Trophoblast cell (in vitro differentiated cells and primary cell): ENCODE results near the gene PRPF40A.

Experiments
- DNase-seq, 2 donors: peaks; one replicate each; pipeline ENCODE4 v3.0.0-alpha.2; 2016
- H2AFZ ChIP-seq: 2 replicates; pipeline ENCODE4 v1.6.1; 2013; ENCODE audit warnings: low read length, moderate library complexity, mild to moderate bottlenecking; ENCODE audit not compliant: insufficient read depth, poor library complexity
- H2AK5ac ChIP-seq: 2 replicates; pipeline ENCODE4 v1.6.1; 2013; ENCODE audit warnings: mild to moderate bottlenecking, low read length
- H2BK120ac ChIP-seq: 2 replicates; pipeline ENCODE4 v1.6.1; 2013; ENCODE audit warnings: low read length, mild to moderate bottlenecking, moderate library complexity; ENCODE audit not compliant: insufficient read depth, poor library complexity
- H2BK12ac ChIP-seq: 2 replicates; pipeline ENCODE4 v1.6.1; 2013; ENCODE audit warnings: mild to moderate bottlenecking, low read length, moderate library complexity
- H2BK5ac ChIP-seq: 2 replicates; pipeline ENCODE4 v1.6.1; 2013; ENCODE audit warnings: low read length, low read depth, moderate library complexity, mild to moderate bottlenecking; ENCODE audit not compliant: poor library complexity
- H3K14ac ChIP-seq: 2 replicates; pipeline ENCODE4 v1.6.1; 2013; ENCODE audit warnings: mild to moderate bottlenecking, low read length
- H3K18ac ChIP-seq: 2 replicates; pipeline ENCODE4 v1.6.1; 2013; ENCODE audit warnings: mild to moderate bottlenecking, low read length
- H3K23ac ChIP-seq: 2 replicates; pipeline ENCODE4 v1.6.1; 2013; ENCODE audit warnings: low read length
- H3K27ac ChIP-seq: 2 replicates; pipeline ENCODE4 v1.5.1; 2013; ENCODE audit warnings: low read depth, mild to moderate bottlenecking, inconsistent platforms, low read length, moderate library complexity
- H3K27me3 ChIP-seq: 2 replicates; pipeline ENCODE4 v1.6.1; 2013; ENCODE audit warnings: inconsistent platforms, mild to moderate bottlenecking, low read length, moderate library complexity; ENCODE audit not compliant: insufficient read depth
- H3K36me3 ChIP-seq, 2 experiments: 1 replicate in 1 of 2; 2 replicates in 1 of 2; pipeline ENCODE4 v1.6.1; 2013; ENCODE audit warnings: low read length in 2 of 2, mild to moderate bottlenecking in 2 of 2, moderate library complexity in 1 of 2; ENCODE audit not compliant: insufficient read depth in 2 of 2, control insufficient read depth in 1 of 2
- H3K4ac ChIP-seq: 2 replicates; pipeline ENCODE4 v1.6.1; 2013; ENCODE audit warnings: low read depth, mild to moderate bottlenecking, low read length, moderate library complexity
- H3K4me1 ChIP-seq, 2 experiments: 1 replicate in 1 of 2; 2 replicates in 1 of 2; pipeline ENCODE4 v1.6.1; 2013; ENCODE audit warnings: low read length in 2 of 2, mild to moderate bottlenecking in 2 of 2, moderate library complexity in 1 of 2; ENCODE audit not compliant: insufficient read depth in 2 of 2, control insufficient read depth in 1 of 2
- H3K4me2 ChIP-seq: 2 replicates; pipeline ENCODE4 v1.6.1; 2013; ENCODE audit warnings: inconsistent platforms, mild to moderate bottlenecking, low read length, moderate library complexity
- H3K4me3 ChIP-seq: 2 replicates; pipeline ENCODE4 v1.5.1; 2013; ENCODE audit warnings: mild to moderate bottlenecking, low read depth, low read length, inconsistent platforms
- H3K79me1 ChIP-seq: one replicate; pipeline ENCODE4 v1.6.1; 2013; ENCODE audit warnings: low read length
- H3K79me2 ChIP-seq: 2 replicates; pipeline ENCODE4 v1.6.1; 2013; ENCODE audit warnings: low read length, mild to moderate bottlenecking; ENCODE audit not compliant: control insufficient read depth, insufficient read depth, poor library complexity
- H3K9ac ChIP-seq: 2 replicates; pipeline ENCODE4 v1.6.1; 2013; ENCODE audit warnings: mild to moderate bottlenecking, low read length
- H3K9me3 ChIP-seq: 2 replicates; pipeline ENCODE4 v1.6.1; 2013; ENCODE audit warnings: low read depth, mild to moderate bottlenecking, control low read depth, inconsistent platforms, low read length; ENCODE audit not compliant: insufficient read depth
- H4K12ac ChIP-seq: 2 replicates; pipeline ENCODE4 v1.6.1; 2013; ENCODE audit warnings: low read depth, mild to moderate bottlenecking, low read length, moderate library complexity
- H4K8ac ChIP-seq: 2 replicates; pipeline ENCODE4 v1.6.1; 2013; ENCODE audit warnings: low read depth, mild to moderate bottlenecking, low read length, moderate library complexity
- H4K91ac ChIP-seq: one replicate; pipeline ENCODE4 v1.6.1; 2013; ENCODE audit warnings: low read depth, mild to moderate bottlenecking, low read length, moderate library complexity
- WGBS: extraction: QIAGEN DNeasy Blood & Tissue Kit; methylation state at CpG from one replicate; pipeline ENCODE4 v1.1.7; 2013; ENCODE audit warnings: missing lambda C conversion rate; ENCODE audit not compliant: insufficient read length, insufficient coverage; ENCODE audit errors: extremely low coverage; 5-methylcytosine and 5-hydroxymethylcytosine counted together

PRPF40A gene

GRCh38 chr2:152686321-152686720 is 30.9 kb downstream of the PRPF40A start:
- no peak overlapping the region for H2BK12ac ChIP-seq
- no peak overlapping the region for H4K12ac ChIP-seq
- no peak overlapping the region for H3K9ac ChIP-seq
- no peak overlapping the region for H4K8ac ChIP-seq
- H3K79me1 ChIP-seq: no peaks in the 10 kb centered on the region
- no peaks in the 10 kb centered on the region for H3K4me1 ChIP-seq
- H4K91ac ChIP-seq: no peak overlapping the region
- H3K79me2 ChIP-seq: no peaks in the 10 kb centered on the region
- H3K27me3 ChIP-seq: no peaks in the 10 kb centered on the region
- no peak overlapping the region for H3K14ac ChIP-seq
- DNase-seq: no peak
- H3K4me3 ChIP-seq: no peak overlapping the region
- H3K9me3 ChIP-seq: no peaks in the 10 kb centered on the region
- H3K4ac ChIP-seq: no peak overlapping the region
- H2BK120ac ChIP-seq: no peak overlapping the region
- no peak overlapping the region for H3K27ac ChIP-seq
- no peak overlapping the region for H2AK5ac ChIP-seq
- no peak overlapping the region for H3K4me2 ChIP-seq
- no peak overlapping the region for H3K18ac ChIP-seq
- no peak overlapping the region for H3K23ac ChIP-seq
- peaks cover 3 to 8% of the 10 kb centered on the region in 2 experiments for H3K36me3 ChIP-seq
- H2BK5ac ChIP-seq: no peak overlapping the region
- no peak overlapping the region for H2AFZ ChIP-seq

GRCh38 chr2:152683400-152683799 is 33.9 kb downstream of the PRPF40A start:
- H4K8ac ChIP-seq: no peak overlapping the region
- H3K9ac ChIP-seq: no peak overlapping the region
- H2BK12ac ChIP-seq: no peak overlapping the region
- H3K27me3 ChIP-seq: no peaks in the 10 kb centered on the region
- no peak overlapping the region for H3K27ac ChIP-seq
- H3K23ac ChIP-seq: no peak overlapping the region
- no peak overlapping the region for H2AFZ ChIP-seq
- no peaks in the 10 kb centered on the region for H3K79me1 ChIP-seq
- H2BK120ac ChIP-seq: no peak overlapping the region
- no peak overlapping the region for H2AK5ac ChIP-seq
- H3K4ac ChIP-seq: no peak overlapping the region
- H3K79me2 ChIP-seq: no peaks in the 10 kb centered on the region
- H3K4me1 ChIP-seq: no peaks in the 10 kb centered on the region
- H3K36me3 ChIP-seq: peaks cover 0 to 4% of the 10 kb centered on the region in 2 experiments
- no peak overlapping the region for H3K4me3 ChIP-seq
- no peaks in the 10 kb centered on the region for H3K9me3 ChIP-seq
- H4K12ac ChIP-seq: no peak overlapping the region
- H3K4me2 ChIP-seq: no peak overlapping the region
- H3K18ac ChIP-seq: no peak overlapping the region
- no peak overlapping the region for H3K14ac ChIP-seq
- DNase-seq: no peak
- no peak overlapping the region for H4K91ac ChIP-seq
- no peak overlapping the region for H2BK5ac ChIP-seq

- Histone ChIP-seq H2BK5ac (no peak overlapping the region), H2BK12ac (no peak overlapping the region), H3K9me3 (no peaks in the 10 kb centered on the region), H2AFZ (no peak overlapping the region), H3K27ac (no peak overlapping the region), H3K4me1 (no peaks in the 10 kb centered on the region), H3K23ac (no peak overlapping the region), H3K4me3 (no peak overlapping the region), H4K8ac (no peak overlapping the region), H2BK120ac (no peak overlapping the region), H3K9ac (no peak overlapping the region), H3K79me2 (no peaks in the 10 kb centered on the region), H3K14ac (no peak overlapping the region), H3K79me1 (no peaks in the 10 kb centered on the region), H3K4ac (no peak overlapping the region), H4K91ac (no peak overlapping the region), H3K36me3 (peaks cover 0 to 4% of the 10 kb centered on the region in 2 experiments), H3K18ac (no peak overlapping the region), H4K12ac (no peak overlapping the region), H3K27me3 (no peaks in the 10 kb centered on the region), H2AK5ac (no peak overlapping the region), H3K4me2 (no peak overlapping the region)
- no peak for DNase-seq
- no CpG with 5 or more reads among the region's 9 CpGs for WGBS
These were observed 34.6 kb downstream of the PRPF40A start for GRCh38 chr2:152682663-152683062.

- Histone ChIP-seq H3K4me2 (no peak overlapping the region), H3K79me2 (no peaks in the 10 kb centered on the region), H3K27me3 (no peaks in the 10 kb centered on the region), H3K4me1 (no peaks in the 10 kb centered on the region), H3K23ac (no peak overlapping the region), H4K8ac (no peak overlapping the region), H4K12ac (no peak overlapping the region), H3K4me3 (no peak overlapping the region), H3K4ac (no peak overlapping the region), H3K9me3 (no peaks in the 10 kb centered on the region), H3K27ac (no peak overlapping the region), H3K79me1 (no peaks in the 10 kb centered on the region), H3K9ac (no peak overlapping the region), H3K36me3 (peaks cover 7 to 13% of the 10 kb centered on the region in 2 experiments), H2BK5ac (no peak overlapping the region), H2BK12ac (no peak overlapping the region), H2AK5ac (no peak overlapping the region), H2AFZ (no peak overlapping the region), H2BK120ac (no peak overlapping the region), H3K18ac (no peak overlapping the region), H3K14ac (no peak overlapping the region), H4K91ac (no peak overlapping the region)
- DNase-seq: no peak
- WGBS: no CpG with 5 or more reads among the region's 2 CpGs
These were observed 38.5 kb downstream of the PRPF40A start for GRCh38 chr2:152678808-152679207.
